Esophagus squamous epithelium (tissue), 4 donors: ENCODE measurements around the gene CDH8.

Experiments used
- CTCF ChIP-seq, 6 experiments: fragments of 450-650 bp in 4 of 6; fragments of 200-600 bp in 2 of 6; sonication (generic) in 2 of 6; IDR thresholded peaks; one replicate each; pipeline ENCODE4 v1.5.1; 2016 to 2019; ENCODE audit warnings: antibody characterized with exemption in 6 of 6, mild to moderate bottlenecking in 4 of 6, moderate library complexity in 4 of 6
- POLR2A ChIP-seq, 4 donors: fragments of 450-650 bp; IDR thresholded peaks; one replicate each; pipeline ENCODE4 v1.6.1; 2017; ENCODE audit warnings: antibody characterized with exemption in 4 of 4, mild to moderate bottlenecking in 4 of 4, moderate library complexity in 3 of 4

DNA sequence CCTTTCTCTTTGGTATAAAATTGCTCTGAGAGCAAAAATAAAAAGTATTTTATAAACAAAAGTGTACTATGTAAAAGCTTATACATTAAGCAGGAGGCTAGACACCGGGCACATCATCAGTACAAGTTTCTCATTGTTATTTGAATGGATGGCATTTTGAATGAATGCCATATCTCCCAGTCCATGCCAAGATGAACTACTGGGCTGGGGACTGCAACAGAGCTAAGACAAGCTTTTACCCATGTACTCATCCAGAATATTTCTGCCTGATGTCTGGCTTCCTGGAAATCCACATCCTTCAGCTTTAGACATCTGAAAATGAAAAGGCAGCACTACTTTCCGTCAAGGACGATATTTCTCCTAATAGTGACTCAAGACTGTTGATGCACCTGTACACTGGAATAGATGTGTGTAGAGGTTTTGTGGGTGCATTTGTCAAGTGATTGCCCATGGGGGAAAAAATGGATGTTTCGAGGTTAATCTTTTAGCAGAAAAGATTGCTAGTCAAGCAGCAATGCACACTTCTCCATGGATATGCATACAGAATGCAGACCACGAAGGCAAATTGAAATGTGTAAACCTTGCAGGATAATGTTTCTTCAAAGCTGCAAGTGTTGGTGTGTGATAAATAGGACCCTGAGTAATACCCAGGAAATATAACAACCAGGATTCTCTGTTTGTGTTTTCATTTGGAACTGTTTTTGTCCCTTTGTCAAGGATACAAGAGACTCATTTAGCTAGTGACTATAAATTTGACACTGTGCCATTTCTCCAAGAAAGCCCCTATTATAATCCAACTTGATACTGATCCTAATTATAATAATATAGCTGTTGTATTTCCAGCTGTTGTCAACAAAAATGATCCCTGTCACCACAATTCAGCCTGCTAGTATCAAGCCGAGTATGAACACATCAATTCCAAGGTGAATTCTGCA lies 173.8 kb downstream of the CDH8 start:
- TF ChIP-seq CTCF (IDR thresholded peaks at IDR 0.05): no peak
- TF ChIP-seq POLR2A (IDR thresholded peaks at IDR 0.05): no peak
